ENCODE data around the gene VAMP7.
"Not testable (repeated sequence)": the region's sequence is repeated elsewhere in the genome, so short reads cannot be mapped to it uniquely, and the experiment has no call there.

Gene VAMP7

DNA sequence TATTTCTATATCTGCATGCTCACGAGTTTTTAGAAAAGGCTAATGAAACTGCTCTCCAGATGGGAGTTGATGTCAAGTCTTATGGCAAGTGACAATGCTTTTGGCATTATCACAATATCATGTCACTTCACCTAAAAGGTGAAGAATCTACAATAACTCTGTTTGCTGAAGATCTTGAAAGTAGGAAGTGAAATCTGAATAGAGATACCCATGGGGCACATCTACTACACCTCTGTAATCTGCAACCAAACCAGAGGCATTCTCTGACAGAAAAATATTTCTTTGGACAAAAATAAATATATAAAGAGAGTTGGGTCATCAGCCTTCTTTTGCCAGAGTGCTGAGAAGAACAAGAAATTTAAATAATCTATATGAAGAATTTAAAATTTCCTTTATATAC is 3.9 kb upstream of the VAMP7 start:
- Histone ChIP-seq H3K27me3 (ENCODE audit: control insufficient read depth in 1 of 2, insufficient read depth in 2 of 2, low read length in 2 of 2) (no peaks in the 10 kb centered on the region), H3K27ac (ENCODE audit: low read depth, low read length) (no peak overlapping the region), H3K4me1 (ENCODE audit: insufficient read depth, low read length) (no peaks in the 10 kb centered on the region), H3K9me3 (ENCODE audit: low read length) (no peaks in the 10 kb centered on the region), H3K36me3 (ENCODE audit: insufficient read depth, low read length) (no peaks in the 10 kb centered on the region), H3K4me3 (ENCODE audit: low read depth in 1 of 2, low read length in 2 of 2) (no peak overlapping the region), H3K9ac (ENCODE audit: low read length) (no peak overlapping the region)

DNA sequence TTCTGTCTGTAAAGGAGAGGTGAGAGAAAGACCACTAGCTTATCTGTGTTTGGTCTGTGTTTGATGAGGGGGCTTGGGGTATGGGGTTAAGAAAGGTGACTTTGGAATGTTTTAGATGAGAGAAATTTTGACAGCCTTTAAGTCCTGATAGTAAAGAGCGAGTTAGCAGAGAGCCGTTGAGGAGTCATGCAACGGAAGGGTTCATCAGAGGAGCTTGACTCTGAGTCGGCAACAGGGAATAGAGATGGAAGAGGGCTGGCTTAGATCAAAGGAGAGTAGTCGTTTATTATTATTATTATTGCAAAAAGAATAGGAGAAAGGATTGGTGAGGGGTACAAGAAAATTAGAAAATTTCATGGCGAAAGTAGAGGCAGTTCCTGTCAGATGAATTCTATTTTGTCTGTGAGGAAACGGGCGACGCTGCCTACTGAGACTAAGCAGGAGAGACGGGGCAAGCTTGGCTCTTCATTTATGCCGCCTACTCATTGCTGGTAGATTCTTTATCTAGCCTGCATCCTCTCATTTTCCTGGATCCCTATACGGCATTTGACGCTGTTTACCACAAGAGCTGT is 473 bp upstream of the VAMP7 start:
- H3K4me1 ChIP-seq (ENCODE audit: insufficient read depth, low read length) = no peaks in the 10 kb centered on the region
- H3K9ac ChIP-seq (ENCODE audit: low read length) = no peak overlapping the region
- no peaks in the 10 kb centered on the region for H3K36me3 ChIP-seq (ENCODE audit: insufficient read depth, low read length)
- no peaks in the 10 kb centered on the region for H3K9me3 ChIP-seq (ENCODE audit: low read length)
- no peaks in the 10 kb centered on the region for H3K27me3 ChIP-seq (ENCODE audit: control insufficient read depth in 1 of 2, insufficient read depth in 2 of 2, low read length in 2 of 2)
- peak overlapping the region; percentile 28 for H3K27ac ChIP-seq (ENCODE audit: low read depth, low read length)
- peak overlapping the region; percentile 14 to 51 for H3K4me3 ChIP-seq (ENCODE audit: low read depth in 1 of 2, low read length in 2 of 2)

- H3K4me1 ChIP-seq (ENCODE audit: insufficient read depth, low read length) = no peaks in the 10 kb centered on the region
- no peak overlapping the region for H3K4me3 ChIP-seq (ENCODE audit: low read depth in 1 of 2, low read length in 2 of 2)
- H3K27me3 ChIP-seq (ENCODE audit: control insufficient read depth in 1 of 2, insufficient read depth in 2 of 2, low read length in 2 of 2) = no peaks in the 10 kb centered on the region
- no peaks in the 10 kb centered on the region for H3K36me3 ChIP-seq (ENCODE audit: insufficient read depth, low read length)
- H3K9ac ChIP-seq (ENCODE audit: low read length) = no peak overlapping the region
- H3K27ac ChIP-seq (ENCODE audit: low read depth, low read length) = no peak overlapping the region
- H3K9me3 ChIP-seq (ENCODE audit: low read length) = no peaks in the 10 kb centered on the region
These were observed 5.3 kb downstream of the VAMP7 start for GRCh38 chrX:155886409-155886808.

DNA sequence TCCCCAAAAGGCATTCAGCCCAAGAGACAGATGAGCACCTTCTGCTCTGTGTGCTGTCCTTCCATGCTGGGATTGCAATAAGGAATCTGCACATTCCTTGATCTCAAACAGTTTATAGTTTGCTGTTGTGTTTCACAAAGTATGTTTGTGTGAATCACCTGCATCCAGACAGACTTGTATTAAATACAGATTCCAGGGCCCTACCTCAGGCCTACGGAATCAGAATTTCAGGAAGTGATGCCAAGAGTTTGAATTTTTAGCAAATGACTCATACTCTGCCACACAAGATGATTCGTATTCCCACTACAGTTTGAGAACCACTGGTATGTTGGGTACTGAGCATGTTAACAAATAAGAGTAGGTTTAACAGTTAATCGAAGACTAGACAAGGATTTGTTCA is 7.0 kb downstream of the VAMP7 start:
- Histone ChIP-seq H3K9ac (ENCODE audit: low read length) (no peak overlapping the region), H3K27me3 (ENCODE audit: control insufficient read depth in 1 of 2, insufficient read depth in 2 of 2, low read length in 2 of 2) (no peaks in the 10 kb centered on the region), H3K36me3 (ENCODE audit: insufficient read depth, low read length) (no peaks in the 10 kb centered on the region), H3K27ac (ENCODE audit: low read depth, low read length) (no peak overlapping the region), H3K9me3 (ENCODE audit: low read length) (no peaks in the 10 kb centered on the region), H3K4me3 (ENCODE audit: low read depth in 1 of 2, low read length in 2 of 2) (no peak overlapping the region), H3K4me1 (ENCODE audit: insufficient read depth, low read length) (no peaks in the 10 kb centered on the region)

- H3K36me3 ChIP-seq (ENCODE audit: insufficient read depth, low read length) = no peaks in the 10 kb centered on the region
- H3K27me3 ChIP-seq (ENCODE audit: control insufficient read depth in 1 of 2, insufficient read depth in 2 of 2, low read length in 2 of 2) = no peaks in the 10 kb centered on the region
- no peak overlapping the region for H3K27ac ChIP-seq (ENCODE audit: low read depth, low read length)
These were observed 8.2 kb downstream of the VAMP7 start for GRCh38 chrX:155889328-155889727.

DNA sequence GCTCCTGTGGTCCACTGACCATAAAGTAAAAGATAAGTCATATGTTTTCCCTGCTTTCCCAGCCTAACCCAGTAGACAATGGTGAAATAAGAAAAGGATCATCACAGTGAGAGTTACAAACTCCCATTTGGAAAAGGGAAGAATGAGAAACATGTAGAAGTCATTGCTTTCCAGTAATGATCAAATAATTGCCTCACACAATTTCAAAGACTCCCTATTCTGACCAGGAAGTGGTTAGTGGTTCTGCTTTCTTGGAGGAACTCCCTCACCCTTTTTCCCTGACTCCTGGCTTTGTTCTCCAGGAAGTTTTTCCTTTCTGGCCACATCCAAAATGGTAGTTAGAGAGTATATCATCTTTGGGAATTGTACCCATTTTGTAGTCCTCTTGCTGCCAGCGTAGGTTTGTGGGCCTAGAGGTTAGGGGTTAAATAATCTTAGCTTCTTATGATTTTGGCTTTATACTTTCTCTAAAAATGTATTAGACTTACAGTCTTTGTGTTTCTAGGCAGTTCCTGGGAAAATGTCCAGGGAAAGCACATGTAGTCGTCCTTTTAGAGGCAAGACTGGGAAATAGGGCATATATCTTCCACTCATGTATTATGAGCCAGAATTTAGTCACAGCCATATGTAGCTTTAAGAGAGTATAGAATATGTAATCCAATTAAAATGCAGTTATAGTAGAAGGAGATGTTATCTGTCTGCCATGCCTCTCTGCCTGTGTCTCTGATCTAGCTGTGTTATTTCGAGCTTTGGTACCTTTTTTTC is 10.5 kb downstream of the VAMP7 start:
- no peak overlapping the region for H3K9ac ChIP-seq (ENCODE audit: low read length)
- peaks cover 14% of the 10 kb centered on the region for H3K36me3 ChIP-seq (ENCODE audit: insufficient read depth, low read length)
- no peak overlapping the region for H3K4me3 ChIP-seq (ENCODE audit: low read depth in 1 of 2, low read length in 2 of 2)
- no peaks in the 10 kb centered on the region for H3K4me1 ChIP-seq (ENCODE audit: insufficient read depth, low read length)
- no peak overlapping the region for H3K27ac ChIP-seq (ENCODE audit: low read depth, low read length)
- H3K27me3 ChIP-seq (ENCODE audit: control insufficient read depth in 1 of 2, insufficient read depth in 2 of 2, low read length in 2 of 2) = no peaks in the 10 kb centered on the region
- no peaks in the 10 kb centered on the region for H3K9me3 ChIP-seq (ENCODE audit: low read length)

More at GRCh38 chrX:155889328-155889727, 8.2 kb downstream of the VAMP7 start:
- Histone ChIP-seq H3K9ac (ENCODE audit: low read length) (no peak overlapping the region), H3K9me3 (ENCODE audit: low read length) (no peaks in the 10 kb centered on the region), H3K4me3 (ENCODE audit: low read depth in 1 of 2, low read length in 2 of 2) (no peak overlapping the region), H3K4me1 (ENCODE audit: insufficient read depth, low read length) (no peaks in the 10 kb centered on the region)

GRCh38 chrX:155893521-155893920 is 12.4 kb downstream of the VAMP7 start:
- Histone ChIP-seq H3K4me3 (ENCODE audit: low read depth in 1 of 2, low read length in 2 of 2) (no peak overlapping the region), H3K4me1 (ENCODE audit: insufficient read depth, low read length) (no peaks in the 10 kb centered on the region), H3K36me3 (ENCODE audit: insufficient read depth, low read length) (peaks cover 15% of the 10 kb centered on the region), H3K27me3 (ENCODE audit: control insufficient read depth in 1 of 2, insufficient read depth in 2 of 2, low read length in 2 of 2) (no peaks in the 10 kb centered on the region), H3K9ac (ENCODE audit: low read length) (no peak overlapping the region), H3K9me3 (ENCODE audit: low read length) (no peaks in the 10 kb centered on the region), H3K27ac (ENCODE audit: low read depth, low read length) (no peak overlapping the region)

DNA sequence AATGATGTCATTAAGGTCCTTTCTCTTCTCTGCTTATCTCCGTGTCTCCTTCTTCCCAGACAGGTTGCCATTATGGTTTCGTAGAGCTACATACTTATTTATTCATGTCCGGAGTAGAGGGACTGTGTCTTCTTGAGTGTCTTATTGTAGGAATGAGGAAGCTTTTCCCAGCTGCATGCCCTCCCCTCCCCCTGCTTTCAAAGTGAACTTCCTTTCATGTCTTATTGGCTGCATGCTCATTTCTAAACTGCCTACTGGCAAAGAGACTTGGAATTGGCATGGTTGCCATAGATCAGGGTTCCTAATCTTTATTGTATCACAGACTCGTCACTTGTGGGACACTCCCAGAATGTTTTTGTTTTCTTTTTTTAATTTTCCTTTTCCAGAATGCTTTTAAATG is 15.4 kb downstream of the VAMP7 start:
- Histone ChIP-seq H3K27ac (ENCODE audit: low read depth, low read length) (no peak overlapping the region), H3K4me1 (ENCODE audit: insufficient read depth, low read length) (no peaks in the 10 kb centered on the region), H3K4me3 (ENCODE audit: low read depth in 1 of 2, low read length in 2 of 2) (no peak overlapping the region), H3K27me3 (ENCODE audit: control insufficient read depth in 1 of 2, insufficient read depth in 2 of 2, low read length in 2 of 2) (no peaks in the 10 kb centered on the region), H3K9me3 (ENCODE audit: low read length) (no peaks in the 10 kb centered on the region), H3K9ac (ENCODE audit: low read length) (no peak overlapping the region), H3K36me3 (ENCODE audit: insufficient read depth, low read length) (peaks cover 19% of the 10 kb centered on the region)

DNA sequence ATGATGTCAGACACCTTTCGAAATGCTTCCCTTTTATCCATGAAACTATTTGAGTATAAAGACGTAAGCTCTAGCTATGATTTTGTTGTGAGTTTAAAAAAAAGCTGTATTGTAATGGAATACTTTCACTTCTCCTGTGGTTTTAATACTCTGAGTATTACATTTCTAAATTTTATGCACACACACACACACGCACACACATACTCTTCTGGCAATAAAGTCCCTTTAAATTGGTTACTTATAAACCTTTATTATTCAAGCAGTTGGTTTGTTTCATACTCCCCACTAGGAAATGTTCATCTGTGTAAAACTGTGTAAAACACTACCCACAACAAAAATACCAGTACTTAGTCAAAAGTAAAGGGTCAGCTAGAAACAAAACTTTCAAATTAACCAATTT is 18.2 kb downstream of the VAMP7 start:
- H3K4me3 ChIP-seq (ENCODE audit: low read depth in 1 of 2, low read length in 2 of 2) = no peak overlapping the region
- no peak overlapping the region for H3K27ac ChIP-seq (ENCODE audit: low read depth, low read length)
- H3K4me1 ChIP-seq (ENCODE audit: insufficient read depth, low read length) = no peaks in the 10 kb centered on the region
- peaks cover 19% of the 10 kb centered on the region for H3K36me3 ChIP-seq (ENCODE audit: insufficient read depth, low read length)
- H3K27me3 ChIP-seq (ENCODE audit: control insufficient read depth in 1 of 2, insufficient read depth in 2 of 2, low read length in 2 of 2) = no peaks in the 10 kb centered on the region
- H3K9ac ChIP-seq (ENCODE audit: low read length) = no peak overlapping the region
- H3K9me3 ChIP-seq (ENCODE audit: low read length) = no peaks in the 10 kb centered on the region

DNA sequence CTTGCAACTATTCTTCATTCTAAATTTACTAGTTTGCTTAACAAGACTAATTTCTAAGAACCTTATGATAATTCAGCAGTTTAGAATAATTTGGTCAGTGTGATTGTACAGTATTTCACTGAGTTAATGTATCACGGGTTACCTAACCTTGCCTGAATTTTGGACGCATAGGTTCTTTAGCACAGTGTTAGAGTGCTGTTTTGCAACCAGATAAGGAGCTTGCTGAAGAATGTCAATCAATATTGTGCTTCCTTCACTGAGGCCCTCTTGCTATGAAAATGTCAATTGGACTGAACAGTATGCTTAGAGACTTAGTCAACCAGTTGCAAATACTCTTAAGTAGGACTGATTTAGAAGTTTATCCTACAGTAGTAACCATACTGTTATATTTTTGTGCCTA is 19.6 kb downstream of the VAMP7 start:
- H3K27me3 ChIP-seq (ENCODE audit: control insufficient read depth in 1 of 2, insufficient read depth in 2 of 2, low read length in 2 of 2) = no peaks in the 10 kb centered on the region
- H3K4me3 ChIP-seq (ENCODE audit: low read depth in 1 of 2, low read length in 2 of 2) = no peak overlapping the region
- no peak overlapping the region for H3K27ac ChIP-seq (ENCODE audit: low read depth, low read length)
- H3K4me1 ChIP-seq (ENCODE audit: insufficient read depth, low read length) = no peaks in the 10 kb centered on the region
- no peak overlapping the region for H3K9ac ChIP-seq (ENCODE audit: low read length)
- peaks cover 14% of the 10 kb centered on the region for H3K36me3 ChIP-seq (ENCODE audit: insufficient read depth, low read length)
- no peaks in the 10 kb centered on the region for H3K9me3 ChIP-seq (ENCODE audit: low read length)

GRCh38 chrX:155907661-155908060 is 26.5 kb downstream of the VAMP7 start:
- not testable (repeated sequence) for H3K27ac ChIP-seq (ENCODE audit: low read depth, low read length)

DNA sequence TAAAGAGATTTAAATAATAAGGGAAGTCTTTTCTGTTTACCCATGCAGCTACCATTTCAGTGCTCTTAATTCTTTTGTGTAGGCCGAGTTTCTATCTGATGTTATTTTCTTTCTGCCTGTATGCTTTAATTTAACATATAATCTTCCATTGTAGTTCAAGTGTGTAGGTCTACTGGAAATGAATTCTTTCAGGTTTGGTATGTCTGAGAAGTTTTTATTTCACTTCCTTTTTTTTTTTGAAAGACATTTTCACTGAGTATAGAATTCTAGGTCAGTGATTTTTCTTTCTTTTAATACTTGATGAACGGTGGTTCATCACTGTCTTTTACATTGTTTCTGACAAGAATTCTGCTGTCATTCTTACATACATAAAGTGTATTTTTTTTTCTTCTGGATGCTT is 42.1 kb downstream of the VAMP7 start:
- Histone ChIP-seq H3K9ac (ENCODE audit: low read length) (no peak overlapping the region), H3K27ac (ENCODE audit: low read depth, low read length) (no peak overlapping the region), H3K36me3 (ENCODE audit: insufficient read depth, low read length) (no peaks in the 10 kb centered on the region), H3K27me3 (ENCODE audit: control insufficient read depth in 1 of 2, insufficient read depth in 2 of 2, low read length in 2 of 2) (no peaks in the 10 kb centered on the region), H3K4me3 (ENCODE audit: low read depth in 1 of 2, low read length in 2 of 2) (no peak overlapping the region), H3K4me1 (ENCODE audit: insufficient read depth, low read length) (no peaks in the 10 kb centered on the region), H3K9me3 (ENCODE audit: low read length) (no peaks in the 10 kb centered on the region)

More at GRCh38 chrX:155907661-155908060, 26.5 kb downstream of the VAMP7 start:
- H3K4me3 ChIP-seq (ENCODE audit: low read depth in 1 of 2, low read length in 2 of 2); H3K4me1 ChIP-seq (ENCODE audit: insufficient read depth, low read length); H3K27me3 ChIP-seq (ENCODE audit: control insufficient read depth in 1 of 2, insufficient read depth in 2 of 2, low read length in 2 of 2); H3K9me3 ChIP-seq (ENCODE audit: low read length); H3K9ac ChIP-seq (ENCODE audit: low read length); H3K36me3 ChIP-seq (ENCODE audit: insufficient read depth, low read length): not testable (repeated sequence)
